Stimulated activated effector memory CD8-positive, alpha-beta T cell treated with anti-CD3 and anti-CD28 coated beads, Interleukin-12 subunit alpha, Interleukin-12 subunit beta, amount 100 ng/mL, for 72 hours (primary cell): ENCODE results near the gene PLXDC2.

ENCODE experiments used
- ATAC-seq: fragments of 150-1000 bp; cut with Tn5 transposase; 2 replicates; pipeline ENCODE4 v1.10.0; 2021
- DNase-seq, 2 donors: peaks; one replicate each; pipeline ENCODE4 v3.0.0; 2021 to 2022; ENCODE audit warnings: low spot score in 2 of 2
- H3K27ac Mint-ChIP-seq: one replicate; pipeline ENCODE4 v1.8.0; 2022; ENCODE audit warnings: mild to moderate bottlenecking, mixed read lengths
- H3K36me3 Mint-ChIP-seq: one replicate; pipeline ENCODE4 v1.8.0; 2022; ENCODE audit warnings: mild to moderate bottlenecking, mixed read lengths
- H3K4me1 Mint-ChIP-seq: one replicate; pipeline ENCODE4 v1.8.0; 2022; ENCODE audit warnings: mixed read lengths
- H3K4me3 Mint-ChIP-seq: one replicate; pipeline ENCODE4 v1.8.0; 2022; ENCODE audit warnings: mild to moderate bottlenecking, mixed read lengths
- H3K9me3 Mint-ChIP-seq: one replicate; pipeline ENCODE4 v1.8.0; 2022; ENCODE audit warnings: mixed read lengths

PLXDC2 gene

DNA sequence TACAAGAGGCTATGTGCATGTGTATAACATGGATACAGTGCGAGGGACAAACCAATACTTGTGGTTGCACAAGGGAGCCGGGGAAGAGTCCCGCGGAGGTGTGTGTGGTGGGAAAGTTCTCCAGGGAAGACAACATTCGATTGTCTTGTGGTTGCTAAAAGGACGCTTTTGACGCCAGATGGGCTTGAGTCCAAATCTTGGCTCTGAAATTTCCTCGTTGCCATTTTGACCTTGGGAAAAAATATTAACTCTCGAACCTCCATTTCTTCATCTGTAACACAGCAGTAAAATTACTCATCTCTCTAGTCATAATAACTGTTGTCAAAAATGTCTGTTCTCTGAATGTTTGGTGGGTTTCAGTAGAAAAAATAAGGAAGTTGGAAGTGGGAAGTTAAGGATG lies 16.5 kb downstream of the PLXDC2 start:
- no peaks in the 10 kb centered on the region for H3K36me3 Mint-ChIP-seq
- H3K4me1 Mint-ChIP-seq, result no peaks in the 10 kb centered on the region
- peaks cover 27% of the 10 kb centered on the region for H3K9me3 Mint-ChIP-seq
- DNase-seq (no peak), ATAC-seq (no peak)
- no peak overlapping the region for H3K4me3 Mint-ChIP-seq
- H3K27ac Mint-ChIP-seq, result no peak overlapping the region

DNA sequence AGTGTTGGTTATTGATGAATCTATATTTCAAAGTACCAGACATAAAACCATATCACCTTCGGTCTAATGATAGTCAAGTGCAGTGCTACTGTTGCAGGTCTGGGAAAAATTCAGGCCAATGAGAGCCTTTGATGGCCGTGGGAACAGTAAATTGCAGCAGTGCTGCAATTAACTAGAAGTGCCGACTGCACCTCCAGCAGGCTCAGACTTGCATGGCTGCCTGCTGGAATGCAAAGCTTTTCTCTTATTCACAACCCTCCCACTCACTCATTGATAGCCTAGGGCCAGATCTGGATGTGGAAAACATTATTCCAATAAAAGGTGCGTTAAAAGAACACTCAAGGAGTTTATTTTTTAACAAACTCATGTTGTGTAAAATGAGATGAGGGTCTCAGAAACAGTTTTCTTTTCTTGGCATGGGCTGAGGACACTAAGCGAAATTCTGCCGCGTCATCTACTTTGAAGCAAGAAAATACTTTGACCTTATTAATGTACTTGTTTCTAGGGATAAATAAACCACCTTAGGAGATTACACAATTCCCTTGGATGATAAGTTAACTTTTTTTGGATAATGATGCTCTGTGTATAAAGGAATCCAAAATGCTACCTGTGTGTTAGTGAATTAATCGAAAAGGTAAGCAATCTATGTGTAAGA lies 17.1 kb downstream of the PLXDC2 start:
- Mint-ChIP-seq H3K4me1 (no peaks in the 10 kb centered on the region), H3K9me3 (peaks cover 27% of the 10 kb centered on the region), H3K36me3 (no peaks in the 10 kb centered on the region), H3K4me3 (no peak overlapping the region), H3K27ac (no peak overlapping the region)
- DNase-seq, result no peak
- ATAC-seq, result no peak

DNA sequence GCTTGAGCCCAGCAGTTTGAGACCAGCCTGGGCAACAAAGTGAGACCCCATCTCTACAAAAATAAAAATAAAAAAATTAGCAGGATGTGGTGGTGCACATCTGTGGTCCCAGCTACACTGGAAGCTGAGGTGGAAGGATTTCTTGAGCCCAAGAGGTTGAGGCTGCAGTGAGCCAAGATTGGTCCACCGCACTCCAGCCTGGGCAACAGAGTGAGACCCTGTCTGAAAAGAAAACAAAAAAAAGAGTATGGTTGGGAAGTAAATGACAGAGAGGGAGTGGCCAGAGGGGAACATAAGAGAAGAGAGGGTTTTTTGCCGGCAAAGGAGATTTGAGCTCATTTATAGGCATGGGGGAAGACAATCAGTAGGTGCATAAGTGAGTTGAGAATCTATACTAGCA lies 19.7 kb downstream of the PLXDC2 start:
- no peak overlapping the region for H3K27ac Mint-ChIP-seq
- ATAC-seq, result no peak
- no peaks in the 10 kb centered on the region for H3K36me3 Mint-ChIP-seq
- H3K4me3 Mint-ChIP-seq, result no peak overlapping the region
- H3K4me1 Mint-ChIP-seq, result no peaks in the 10 kb centered on the region
- peaks cover 20% of the 10 kb centered on the region for H3K9me3 Mint-ChIP-seq
- no peak for DNase-seq

DNA sequence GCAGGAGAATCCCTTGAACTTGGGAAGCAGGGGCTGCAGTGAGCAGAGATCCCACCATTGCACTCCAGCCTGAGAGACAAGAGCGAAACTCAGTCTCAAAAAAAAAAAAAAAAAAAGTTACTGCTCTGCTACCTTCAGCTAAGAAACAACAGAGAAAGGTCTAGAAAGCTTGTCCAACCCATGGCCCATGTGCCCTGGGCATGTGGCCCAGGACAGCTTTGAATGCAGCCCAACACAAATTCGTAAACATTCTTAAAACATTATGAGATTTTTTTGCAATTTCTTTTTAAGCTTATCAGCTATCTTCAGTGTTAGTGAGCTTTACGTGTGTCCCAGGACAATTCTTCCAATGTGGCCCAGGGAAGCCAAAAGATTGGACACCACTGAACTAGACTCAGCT lies 22.9 kb downstream of the PLXDC2 start:
- no peak overlapping the region for H3K4me3 Mint-ChIP-seq
- H3K4me1 Mint-ChIP-seq, result no peaks in the 10 kb centered on the region
- DNase-seq (no peak), ATAC-seq (no peak)
- H3K9me3 Mint-ChIP-seq, result peaks cover 17% of the 10 kb centered on the region
- no peak overlapping the region for H3K27ac Mint-ChIP-seq
- H3K36me3 Mint-ChIP-seq, result no peaks in the 10 kb centered on the region

DNA sequence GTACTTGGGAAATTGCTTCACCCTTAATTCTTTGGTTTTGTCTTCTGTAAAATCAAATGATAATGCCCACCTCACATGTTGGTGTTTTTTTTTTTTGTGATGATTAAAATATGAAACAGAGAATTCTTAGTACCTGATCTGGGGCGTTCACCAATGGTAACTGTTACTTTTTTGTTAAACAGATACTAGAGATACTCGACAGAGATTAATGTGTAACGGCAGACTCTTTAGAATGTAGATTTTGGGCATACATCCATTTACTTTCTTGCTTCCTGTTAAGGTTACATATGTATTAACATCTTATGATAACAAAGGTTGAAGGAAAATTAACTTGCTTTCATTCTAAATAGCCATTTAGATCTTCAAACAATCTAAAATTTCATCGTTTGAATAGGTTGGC lies 23.3 kb downstream of the PLXDC2 start:
- no peak overlapping the region for H3K27ac Mint-ChIP-seq

DNA sequence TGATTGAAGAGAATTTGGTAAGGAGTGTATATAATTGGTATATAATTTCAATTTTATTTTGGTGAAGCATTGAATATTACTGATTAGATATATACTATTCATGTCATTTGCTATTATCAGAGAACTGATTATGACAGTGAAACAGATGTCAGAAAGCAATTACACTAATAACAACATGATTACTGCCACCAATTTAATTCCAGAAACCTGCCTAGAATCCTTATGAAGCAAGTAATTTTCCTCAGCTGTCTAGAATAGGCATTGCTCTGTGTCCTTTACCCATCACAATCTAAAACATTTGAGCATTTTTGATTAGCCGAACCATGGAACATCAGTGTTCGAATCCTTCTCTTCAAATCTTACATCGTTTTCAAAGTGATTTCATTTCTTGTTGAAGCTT lies 24.5 kb downstream of the PLXDC2 start:
- no peak for DNase-seq
- no peak for ATAC-seq
- H3K4me1 Mint-ChIP-seq, result no peaks in the 10 kb centered on the region
- no peak overlapping the region for H3K4me3 Mint-ChIP-seq
- H3K36me3 Mint-ChIP-seq, result no peaks in the 10 kb centered on the region
- H3K9me3 Mint-ChIP-seq, result peaks cover 6% of the 10 kb centered on the region
- no peak overlapping the region for H3K27ac Mint-ChIP-seq

More for the DNA sequence above, 23.3 kb downstream of the PLXDC2 start:
- no peak for DNase-seq
- no peak for ATAC-seq
- Mint-ChIP-seq H3K4me1 (no peaks in the 10 kb centered on the region), H3K4me3 (no peak overlapping the region), H3K9me3 (peaks cover 15% of the 10 kb centered on the region), H3K36me3 (no peaks in the 10 kb centered on the region)

DNA sequence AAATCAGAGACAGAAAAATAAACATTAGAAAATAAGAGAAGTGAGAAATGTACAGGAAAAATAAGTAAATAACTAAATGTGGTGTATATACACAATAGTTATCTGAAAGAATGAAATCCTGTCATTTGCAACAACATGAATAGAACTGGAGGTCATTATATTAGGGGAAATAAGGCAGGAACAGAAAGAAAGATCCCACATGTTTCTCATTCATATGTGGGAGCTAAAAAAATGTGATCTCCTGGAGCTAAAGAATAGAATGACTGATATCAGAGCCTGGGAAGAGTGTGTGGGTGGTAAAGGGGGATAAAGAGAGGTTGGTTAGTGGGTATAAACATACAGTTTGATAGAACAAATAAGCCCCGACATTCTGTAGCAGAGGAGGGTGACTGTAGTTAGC lies 27.3 kb downstream of the PLXDC2 start:
- Mint-ChIP-seq H3K36me3 (no peaks in the 10 kb centered on the region), H3K4me1 (no peaks in the 10 kb centered on the region), H3K27ac (no peak overlapping the region), H3K4me3 (no peak overlapping the region), H3K9me3 (peaks cover 6% of the 10 kb centered on the region)
- ATAC-seq (no peak), DNase-seq (no peak)

DNA sequence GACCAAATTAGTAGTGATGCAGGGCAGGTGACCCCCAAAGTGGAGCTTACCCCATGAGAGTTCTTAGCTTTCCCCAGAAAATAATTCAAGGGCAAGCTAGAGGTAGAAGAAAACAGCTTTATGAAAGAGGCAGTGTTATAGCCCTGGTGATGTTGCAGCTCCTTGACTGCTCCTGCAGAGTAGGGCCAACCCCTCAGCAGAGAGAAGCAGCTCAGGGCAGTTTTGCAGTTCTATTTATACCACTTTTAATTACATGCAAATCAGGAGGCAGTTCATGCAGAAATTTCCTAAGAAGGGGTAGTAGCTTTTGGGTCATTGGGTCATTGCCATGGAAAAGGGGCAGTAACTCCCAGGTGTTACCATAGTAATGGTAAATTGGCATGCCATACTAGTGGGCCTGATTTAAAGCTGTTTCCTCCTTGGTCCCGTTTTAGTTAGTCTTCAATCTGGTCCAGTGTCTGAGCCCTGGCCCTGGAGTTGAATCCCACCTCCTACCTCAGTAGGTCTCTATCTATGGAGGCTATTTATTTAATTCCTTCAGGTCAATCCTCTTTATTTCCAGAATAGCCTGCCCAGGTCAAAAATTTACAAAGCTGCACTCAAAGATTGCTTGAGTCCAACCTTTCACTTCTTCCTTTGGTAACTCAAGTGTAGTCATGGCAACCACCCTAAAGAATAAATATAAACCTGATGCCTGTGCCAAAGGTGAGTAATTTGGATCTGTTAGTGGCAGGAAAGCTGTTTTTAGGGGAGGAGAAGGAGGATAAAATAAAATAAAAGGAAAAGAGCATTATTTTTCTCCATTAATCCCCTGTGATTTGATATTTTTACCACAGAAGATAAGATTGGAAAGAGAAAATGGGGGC lies 29.5 kb downstream of the PLXDC2 start:
- Mint-ChIP-seq H3K4me3 (no peak overlapping the region), H3K36me3 (no peaks in the 10 kb centered on the region), H3K27ac (no peak overlapping the region), H3K4me1 (no peaks in the 10 kb centered on the region), H3K9me3 (peaks cover 6% of the 10 kb centered on the region)
- ATAC-seq (no peak), DNase-seq (no peak)

DNA sequence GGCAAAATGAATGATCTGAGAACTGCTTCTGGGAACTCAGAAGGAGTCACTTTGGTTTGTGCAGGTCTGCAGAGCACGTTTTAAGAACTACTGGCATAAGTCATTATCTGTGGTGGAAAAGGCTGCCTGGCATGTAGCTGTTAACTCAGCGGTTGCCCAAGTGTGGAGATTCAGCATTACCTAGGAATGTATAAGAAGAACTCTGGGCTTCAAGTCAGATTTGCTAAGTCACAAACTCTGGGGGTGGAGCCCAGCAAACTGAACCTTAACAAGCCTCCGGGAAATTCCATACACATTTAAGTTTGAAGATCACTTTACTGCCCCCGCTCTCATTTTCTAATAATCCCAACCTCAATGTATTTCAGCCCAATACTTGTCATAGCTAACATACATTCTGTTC lies 31.1 kb downstream of the PLXDC2 start:
- Mint-ChIP-seq H3K4me1 (no peaks in the 10 kb centered on the region), H3K4me3 (no peak overlapping the region), H3K36me3 (no peaks in the 10 kb centered on the region), H3K9me3 (peaks cover 6% of the 10 kb centered on the region), H3K27ac (no peak overlapping the region)
- DNase-seq (no peak), ATAC-seq (no peak)

DNA sequence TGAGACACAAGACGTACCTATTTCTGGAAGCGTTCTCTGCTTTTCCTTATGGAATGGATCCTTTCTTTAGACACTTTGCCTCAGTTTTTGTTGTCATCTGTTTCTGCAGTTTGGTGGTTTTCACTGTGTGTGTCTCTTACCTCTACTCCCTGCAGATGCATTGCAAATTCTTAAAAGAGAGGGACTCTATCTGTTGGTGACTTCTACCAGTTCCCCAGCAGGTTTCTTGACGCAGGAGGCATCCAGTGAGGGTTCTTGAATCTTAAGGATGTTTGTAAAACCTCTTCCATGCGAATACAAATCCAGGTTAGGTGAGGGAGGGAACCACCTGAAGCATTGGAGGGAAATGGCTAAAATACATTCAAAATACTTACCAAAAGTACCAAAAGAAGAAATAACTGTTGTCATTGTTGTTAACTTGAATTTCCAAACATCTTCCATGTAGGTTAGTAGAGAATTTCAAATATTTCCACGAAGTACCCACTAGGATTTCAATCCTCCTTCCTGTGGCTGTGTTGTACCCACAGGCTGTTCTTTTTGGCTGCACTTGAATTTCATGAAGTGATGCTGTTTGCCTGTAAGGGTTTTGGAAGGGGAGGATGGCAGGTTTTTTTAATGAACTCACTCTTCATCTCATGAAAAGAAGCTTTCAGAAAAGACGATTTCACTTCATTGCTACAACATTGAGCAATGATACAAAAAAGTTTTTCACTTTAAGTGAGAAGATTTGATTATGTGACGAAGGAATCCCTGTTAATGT lies 32.2 kb downstream of the PLXDC2 start:
- no peak for DNase-seq
- Mint-ChIP-seq H3K4me1 (no peaks in the 10 kb centered on the region), H3K9me3 (peaks cover 5% of the 10 kb centered on the region), H3K27ac (no peak overlapping the region), H3K36me3 (no peaks in the 10 kb centered on the region), H3K4me3 (no peak overlapping the region)
- no peak for ATAC-seq

DNA sequence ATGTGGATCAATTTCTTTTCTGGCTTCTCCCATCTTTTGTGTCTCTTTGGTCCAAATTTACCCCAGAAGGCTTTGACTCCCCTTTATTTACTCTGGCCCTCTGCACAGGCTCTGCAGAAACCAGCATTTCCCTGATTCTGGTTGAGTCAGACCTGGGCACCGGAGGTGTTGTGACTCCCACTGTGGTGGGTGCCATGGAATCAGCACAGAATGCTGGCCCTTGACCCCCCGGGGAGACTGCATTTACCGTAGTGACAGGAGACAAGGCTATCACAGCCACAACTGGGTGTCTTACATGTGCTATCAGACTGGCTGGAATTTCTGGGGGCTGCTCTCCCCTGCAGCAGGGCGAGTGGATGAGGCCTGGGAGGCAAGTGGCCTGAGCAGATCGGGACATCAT lies 37.6 kb downstream of the PLXDC2 start:
- Mint-ChIP-seq H3K27ac (no peak overlapping the region), H3K4me3 (no peak overlapping the region), H3K4me1 (no peaks in the 10 kb centered on the region), H3K36me3 (no peaks in the 10 kb centered on the region), H3K9me3 (peaks cover 8% of the 10 kb centered on the region)
- DNase-seq, result no peak
- no peak for ATAC-seq

DNA sequence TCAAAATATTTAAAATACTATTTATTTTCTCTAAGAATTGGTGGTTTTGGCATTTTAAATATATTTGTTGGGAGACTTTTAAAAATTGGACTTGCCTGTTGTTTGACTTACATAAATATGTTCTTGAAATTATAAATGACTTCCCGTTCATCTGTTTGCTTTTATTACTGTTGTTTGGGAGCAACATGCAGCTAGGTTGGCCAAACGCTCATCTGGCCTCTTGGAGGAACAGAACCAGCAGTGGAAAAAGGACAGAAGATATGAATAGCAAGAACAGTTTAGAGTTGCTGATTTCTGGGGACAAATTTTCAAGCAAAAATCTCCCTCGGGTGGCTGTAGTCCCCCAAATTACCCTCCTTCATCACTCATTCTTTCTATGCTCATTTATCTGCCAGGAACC lies 41.6 kb downstream of the PLXDC2 start:
- DNase-seq (no peak), ATAC-seq (no peak)
- H3K4me3 Mint-ChIP-seq, result no peak overlapping the region
- H3K9me3 Mint-ChIP-seq, result peaks cover 17% of the 10 kb centered on the region
- no peaks in the 10 kb centered on the region for H3K36me3 Mint-ChIP-seq
- H3K27ac Mint-ChIP-seq, result no peak overlapping the region
- no peaks in the 10 kb centered on the region for H3K4me1 Mint-ChIP-seq

DNA sequence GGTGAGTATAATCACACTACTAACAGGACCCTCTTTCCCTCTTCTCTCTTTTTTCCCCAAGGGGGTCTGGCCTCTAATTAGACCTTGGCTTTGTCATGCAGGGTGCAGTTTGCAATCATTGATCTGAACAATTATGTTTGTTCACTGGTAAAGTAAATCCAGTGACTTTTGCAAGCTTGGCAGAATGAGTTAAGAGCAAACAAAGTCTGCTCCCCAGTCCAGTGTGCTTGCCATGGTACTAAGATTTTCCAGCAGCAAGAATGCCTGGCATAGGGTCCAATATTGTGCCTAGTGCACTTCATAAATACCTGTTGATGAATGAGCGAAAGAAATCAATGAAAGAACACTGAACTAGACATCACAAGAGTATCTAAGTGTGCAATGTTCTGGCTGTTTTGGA lies 43.9 kb downstream of the PLXDC2 start:
- ATAC-seq, result no peak
- H3K27ac Mint-ChIP-seq, result no peak overlapping the region
- no peaks in the 10 kb centered on the region for H3K4me1 Mint-ChIP-seq
- H3K9me3 Mint-ChIP-seq, result peaks cover 22% of the 10 kb centered on the region
- DNase-seq, result no peak
- no peaks in the 10 kb centered on the region for H3K36me3 Mint-ChIP-seq
- H3K4me3 Mint-ChIP-seq, result no peak overlapping the region

DNA sequence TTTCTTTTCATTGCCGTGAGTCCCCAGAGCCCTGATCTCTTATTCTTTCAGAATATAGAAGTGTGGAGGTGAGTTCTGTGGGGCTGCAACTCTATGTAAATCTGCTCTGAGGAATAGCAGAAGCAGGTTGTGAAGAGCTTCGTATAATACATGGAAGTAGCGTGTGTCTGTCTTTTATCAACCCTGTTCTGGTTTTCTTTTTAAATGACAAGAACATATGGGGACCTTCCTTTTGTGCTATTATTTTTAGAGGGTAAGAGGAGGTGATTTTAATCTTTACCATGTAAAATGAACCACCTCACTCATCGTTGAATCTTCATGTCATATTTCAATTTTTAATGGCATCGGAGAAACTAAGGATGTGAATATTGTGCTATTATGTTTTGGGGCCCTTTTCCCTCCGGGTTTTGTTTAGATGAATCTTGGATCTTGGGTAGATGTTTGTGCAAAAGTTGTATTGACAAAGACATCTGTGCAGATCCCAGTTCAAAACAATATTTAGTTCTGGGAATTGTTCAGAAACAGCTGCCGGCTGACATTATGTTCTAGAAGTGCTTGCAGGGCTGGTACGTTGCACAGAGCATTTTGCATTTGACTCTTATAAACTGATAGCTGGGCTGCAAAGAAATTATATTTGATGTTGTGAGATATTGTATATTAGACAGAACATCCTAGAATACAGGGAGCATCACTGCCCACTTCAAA lies 46.7 kb downstream of the PLXDC2 start:
- no peak for ATAC-seq
- H3K4me1 Mint-ChIP-seq, result no peaks in the 10 kb centered on the region
- no peak for DNase-seq
- H3K27ac Mint-ChIP-seq, result no peak overlapping the region
- H3K9me3 Mint-ChIP-seq, result peaks cover 28% of the 10 kb centered on the region
- H3K4me3 Mint-ChIP-seq, result no peak overlapping the region
- H3K36me3 Mint-ChIP-seq, result no peaks in the 10 kb centered on the region

DNA sequence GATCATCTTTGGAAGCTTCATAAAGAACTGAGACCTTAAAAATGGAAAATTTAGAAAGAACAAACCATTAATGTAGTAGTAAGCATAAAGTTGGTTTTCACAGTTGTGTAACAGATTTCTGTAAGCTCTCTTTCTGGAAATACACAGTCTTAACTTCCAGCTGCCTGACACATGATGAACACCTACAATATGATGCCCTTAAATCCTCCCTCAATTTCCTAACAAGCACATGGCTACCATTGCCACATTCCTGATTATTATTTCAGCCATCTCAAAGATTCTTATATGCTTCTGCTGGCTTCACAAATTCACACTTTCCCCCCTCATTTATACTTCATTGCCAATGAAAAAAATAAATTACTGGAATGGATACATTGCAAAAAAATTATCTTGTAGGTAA lies 49.4 kb downstream of the PLXDC2 start:
- H3K9me3 Mint-ChIP-seq, result peaks cover 20% of the 10 kb centered on the region
- no peak overlapping the region for H3K27ac Mint-ChIP-seq
- H3K36me3 Mint-ChIP-seq, result no peaks in the 10 kb centered on the region
- no peak overlapping the region for H3K4me3 Mint-ChIP-seq
- H3K4me1 Mint-ChIP-seq, result no peaks in the 10 kb centered on the region
- DNase-seq, result no peak
- no peak for ATAC-seq
